CD14-positive monocyte (primary cell): Measurements from ENCODE around the gene SYTL3. TPM values are rescaled to one million over a fixed set of nuclear protein-coding genes. Genes with fewer than 3 reads are reported as not detected.

ENCODE experiments used
- DNase-seq, 3 donors: peaks; one replicate each; pipeline ENCODE4 v3.0.0-alpha.2; 2011 to 2022
- H2AFZ ChIP-seq: 2 replicates; pipeline ENCODE4 v1.6.0; 2012; ENCODE audit warnings: mild to moderate bottlenecking, low read depth, low read length, inconsistent platforms; ENCODE audit not compliant: insufficient read depth, poor library complexity, severe bottlenecking
- H3K27ac ChIP-seq, 2 donors: 1 replicate in 1 of 2; 2 replicates in 1 of 2; pipeline ENCODE4 v1.5.1; 2012 to 2013; ENCODE audit warnings: low read length in 2 of 2, control low read depth in 1 of 2, inconsistent platforms in 1 of 2, low read depth in 1 of 2, mild to moderate bottlenecking in 1 of 2
- H3K27me3 ChIP-seq, 2 donors: one replicate each; pipeline versions ENCODE4 v1.6.0 to v1.6.1; 2011 to 2013; ENCODE audit warnings: low read length in 2 of 2; ENCODE audit not compliant: control insufficient read depth in 2 of 2, insufficient read depth in 2 of 2
- H3K36me3 ChIP-seq, 2 donors: replicated peaks in 1 of 2; 1 replicate in 1 of 2; 2 replicates in 1 of 2; pipeline versions ENCODE4 v1.5.1 to v1.6.1; 2012 to 2013; ENCODE audit warnings: low read length in 2 of 2, control low read depth in 1 of 2, inconsistent platforms in 1 of 2, mild to moderate bottlenecking in 1 of 2; ENCODE audit not compliant: insufficient read depth in 2 of 2, control insufficient read depth in 1 of 2
- H3K4me1 ChIP-seq, 2 donors: 1 replicate in 1 of 2; 2 replicates in 1 of 2; pipeline versions ENCODE4 v1.5.1 to v1.6.1; 2012 to 2013; ENCODE audit warnings: low read length in 2 of 2, control low read depth in 1 of 2, inconsistent platforms in 1 of 2, mild to moderate bottlenecking in 1 of 2, moderate library complexity in 1 of 2; ENCODE audit not compliant: insufficient read depth in 2 of 2, control insufficient read depth in 1 of 2
- H3K4me2 ChIP-seq: replicated peaks from 2 replicates; pipeline ENCODE3; 2012; ENCODE audit warnings: low read length, moderate library complexity, mild to moderate bottlenecking; ENCODE audit not compliant: poor library complexity, severe bottlenecking; ENCODE audit errors: extremely low read depth
- H3K4me3 ChIP-seq, 3 experiments: fragments of 200-600 bp in 1 of 3; sonication (generic) in 1 of 3; replicated peaks in 1 of 3; 1 replicate in 2 of 3; 2 replicates in 1 of 3; pipeline ENCODE4 v1.5.1; 2011 to 2013; ENCODE audit warnings: low read length in 3 of 3, mild to moderate bottlenecking in 3 of 3, control low read depth in 2 of 3, low read depth in 2 of 3, inconsistent platforms in 1 of 3, moderate library complexity in 1 of 3
- H3K79me2 ChIP-seq: 2 replicates; pipeline ENCODE4 v1.6.0; 2012; ENCODE audit warnings: mild to moderate bottlenecking, control low read depth, inconsistent platforms, low read length, moderate library complexity; ENCODE audit not compliant: insufficient read depth
- H3K9ac ChIP-seq: 2 replicates; pipeline ENCODE4 v1.6.0; 2017; ENCODE audit warnings: low read length, mild to moderate bottlenecking; ENCODE audit not compliant: insufficient read depth, poor library complexity, severe bottlenecking
- H3K9me3 ChIP-seq, 2 donors: replicated peaks in 1 of 2; 1 replicate in 1 of 2; 2 replicates in 1 of 2; pipeline versions ENCODE4 v1.5.1 to v1.6.1; 2012 to 2013; ENCODE audit warnings: low read length in 2 of 2, control low read depth in 1 of 2; ENCODE audit not compliant: control insufficient read depth in 1 of 2, insufficient read depth in 1 of 2
- H4K20me1 ChIP-seq: 2 replicates; pipeline ENCODE4 v1.6.0; 2012; ENCODE audit warnings: mild to moderate bottlenecking, low read length, control low read depth, moderate library complexity; ENCODE audit not compliant: insufficient read depth
- H3K27ac Mint-ChIP-seq, 7 donors: one replicate each; pipeline ENCODE4 v1.8.0; 2020; ENCODE audit warnings: mild to moderate bottlenecking in 7 of 7, mixed read lengths in 7 of 7, moderate library complexity in 6 of 7, inconsistent platforms in 2 of 7
- H3K27me3 Mint-ChIP-seq, 3 donors: one replicate each; pipeline ENCODE4 v1.8.0; 2021 to 2022; ENCODE audit warnings: low read depth in 3 of 3, mild to moderate bottlenecking in 3 of 3, mixed read lengths in 3 of 3, moderate library complexity in 3 of 3, inconsistent platforms in 1 of 3
- H3K36me3 Mint-ChIP-seq, 2 donors: one replicate each; pipeline ENCODE4 v1.8.0; 2020; ENCODE audit warnings: mixed read lengths in 2 of 2, inconsistent platforms in 1 of 2, mild to moderate bottlenecking in 1 of 2
- H3K4me1 Mint-ChIP-seq: one replicate; pipeline ENCODE4 v1.8.0; 2020; ENCODE audit warnings: mild to moderate bottlenecking, mixed read lengths
- H3K4me3 Mint-ChIP-seq, 2 donors: one replicate each; pipeline ENCODE4 v1.8.0; 2020; ENCODE audit warnings: mild to moderate bottlenecking in 2 of 2, mixed read lengths in 2 of 2, moderate library complexity in 1 of 2
- H3K9me3 Mint-ChIP-seq, 7 donors: one replicate each; pipeline ENCODE4 v1.8.0; 2020 to 2022; ENCODE audit warnings: mixed read lengths in 7 of 7, mild to moderate bottlenecking in 6 of 7, moderate library complexity in 6 of 7, inconsistent platforms in 2 of 7
- CTCF ChIP-seq: fragments of 200-600 bp; IDR thresholded peaks from one replicate; pipeline ENCODE4 v1.8.0; 2022; ENCODE audit warnings: antibody characterized with exemption, mild to moderate bottlenecking
- WGBS: methylation state at CpG from one replicate; pipeline ENCODE4 v1.1.5; 2013; ENCODE audit warnings: missing lambda C conversion rate; ENCODE audit not compliant: insufficient coverage; 5-methylcytosine and 5-hydroxymethylcytosine counted together
- intact Hi-C, 2 donors: fragments of 100-400 bp; cut with micrococcal nuclease; formaldehyde crosslinking; loops; one replicate each; pipeline versions ENCODE4 v1.15.0 to v1.15.1; 2023
- polyA plus RNA-seq, 3 donors: library from polyadenylated mRNA; depleted of rRNA in 1 of 3; unstranded in 2 of 3; stranded (reverse) in 1 of 3; fragments of 300-500 nt in 2 of 3; fragments of >200 nt in 1 of 3; fragmentation: Illumina TruSeq in 2 of 3; gene quantifications; 1 replicate in 2 of 3; 2 replicates in 1 of 3; pipeline ENCODE4 v1.2.3, GENCODE V29; 2012 to 2021

SYTL3 gene
- polyA plus RNA-seq, 3 donors: 14.6 to 18.7 (median 14.8) TPM

GRCh38 chr6:158711264-158711663 lies 61.4 kb downstream of the SYTL3 start:
- Mint-ChIP-seq H3K4me1 (peaks cover 19% of the 10 kb centered on the region), H3K36me3 (peaks cover 56 to 70% of the 10 kb centered on the region in 2 donors), H3K4me3 (no peak overlapping the region), H3K27ac (no peak overlapping the region), H3K27me3 (peaks cover 0 to 3% (median 0%) of the 10 kb centered on the region in 3 donors), H3K9me3 (peaks cover 0 to 2% (median 0%) of the 10 kb centered on the region in 7 donors)
- intact Hi-C loops: loop anchor here in 1 of 2 donors (10.0 kb wide), 1 partner anchor 154 kb away; no protein-coding TSS in a partner anchor
- no peak overlapping the region for H3K9ac ChIP-seq
- no peaks in the 10 kb centered on the region for H3K79me2 ChIP-seq
- no peaks in the 10 kb centered on the region for H3K27me3 ChIP-seq
- no peak overlapping the region for H2AFZ ChIP-seq
- peaks cover 14 to 19% of the 10 kb centered on the region in 2 donors for H3K4me1 ChIP-seq
- no peaks in the 10 kb centered on the region for H3K9me3 ChIP-seq
- H3K4me3 ChIP-seq: no peak overlapping the region
- 95% methylated on average over 9 of the region's 10 CpGs for WGBS
- no peak overlapping the region for H3K4me2 ChIP-seq
- peaks cover 8 to 53% of the 10 kb centered on the region in 2 donors for H3K36me3 ChIP-seq
- no peak for TF ChIP-seq CTCF
- H3K27ac ChIP-seq: no peak overlapping the region
- no peak for DNase-seq
- peaks cover 1% of the 10 kb centered on the region for H4K20me1 ChIP-seq

GRCh38 chr6:158713469-158713868 lies 63.6 kb downstream of the SYTL3 start:
- no CpG with 5 or more reads among the region's 6 CpGs for WGBS
- no peaks in the 10 kb centered on the region for H3K27me3 Mint-ChIP-seq
- no peaks in the 10 kb centered on the region for H3K79me2 ChIP-seq
- H3K4me3 Mint-ChIP-seq: no peak overlapping the region
- peaks cover 0 to 2% (median 0%) of the 10 kb centered on the region in 7 donors for H3K9me3 Mint-ChIP-seq
- no peaks in the 10 kb centered on the region for H3K9me3 ChIP-seq
- H4K20me1 ChIP-seq: no peaks in the 10 kb centered on the region
- H3K4me2 ChIP-seq: no peak overlapping the region
- no peak overlapping the region for H3K27ac Mint-ChIP-seq
- TF ChIP-seq CTCF: no peak
- no peak overlapping the region for H3K4me3 ChIP-seq
- H3K36me3 ChIP-seq: peaks cover 9 to 47% of the 10 kb centered on the region in 2 donors
- no peak overlapping the region for H2AFZ ChIP-seq
- H3K4me1 ChIP-seq: peaks cover 33 to 41% of the 10 kb centered on the region in 2 donors
- intact Hi-C loops: loop anchor here in 1 of 2 donors (10.0 kb wide), 1 partner anchor 151 kb away; no protein-coding TSS in a partner anchor
- no peaks in the 10 kb centered on the region for H3K27me3 ChIP-seq
- no peak for DNase-seq
- no peak overlapping the region for H3K27ac ChIP-seq
- H3K36me3 Mint-ChIP-seq: peaks cover 50 to 67% of the 10 kb centered on the region in 2 donors
- H3K4me1 Mint-ChIP-seq: peaks cover 37% of the 10 kb centered on the region
- H3K9ac ChIP-seq: no peak overlapping the region
